CD4-positive, alpha-beta T cell (primary cell): Measurements from ENCODE around the gene PCYOX1L. TPM values are rescaled to one million over a fixed set of nuclear protein-coding genes. Genes with fewer than 3 reads are reported as not detected.

Experiments used
- ATAC-seq: fragments of 200-7000 bp; cut with Tn5 transposase; one replicate; pipeline ENCODE4 v1.10.0; 2022; ENCODE audit warnings: mild to moderate bottlenecking; ENCODE audit not compliant: poor library complexity
- CTCF ChIA-PET: fragments of 350-600 bp; sonication (Branson Sonifier 250); formaldehyde crosslinking; loops from one replicate; lab custom pipeline; 2021; ENCODE audit warnings: antibody characterized with exemption, inconsistent platforms; lab: Charles Lee
- POLR2A ChIA-PET: fragments of 350-600 bp; sonication (Branson Sonifier 250); formaldehyde crosslinking; loops from one replicate; lab custom pipeline; 2021; ENCODE audit warnings: antibody characterized with exemption, inconsistent platforms; lab: Charles Lee
- DNase-seq, 14 experiments: peaks; one replicate each; pipeline ENCODE4 v3.0.0-alpha.2; 2013 to 2020; ENCODE audit warnings: mixed read lengths in 2 of 14
- H3K27ac ChIP-seq, 2 donors: one replicate each; pipeline versions ENCODE4 v1.5.1 to v1.7.0; 2013; ENCODE audit warnings: low read length in 2 of 2, low read depth in 1 of 2, mild to moderate bottlenecking in 1 of 2
- H3K27me3 ChIP-seq, 2 experiments: 1 replicate in 1 of 2; 2 replicates in 1 of 2; pipeline versions ENCODE4 v1.6.1 to v1.7.0; 2013; ENCODE audit warnings: low read length in 2 of 2, control low read depth in 1 of 2, mild to moderate bottlenecking in 1 of 2, moderate library complexity in 1 of 2; ENCODE audit not compliant: insufficient read depth in 2 of 2, control insufficient read depth in 1 of 2
- H3K36me3 ChIP-seq: one replicate; pipeline ENCODE4 v1.6.1; 2013; ENCODE audit warnings: low read length, control low read depth; ENCODE audit not compliant: insufficient read depth
- H3K4me1 ChIP-seq: one replicate; pipeline ENCODE4 v1.6.1; 2013; ENCODE audit warnings: low read length, control low read depth; ENCODE audit not compliant: insufficient read depth
- H3K4me3 ChIP-seq: one replicate; pipeline ENCODE4 v1.5.1; 2013; ENCODE audit warnings: mild to moderate bottlenecking, low read length, moderate library complexity
- H3K9me3 ChIP-seq, 2 experiments: 1 replicate in 1 of 2; 2 replicates in 1 of 2; pipeline versions ENCODE4 v1.6.1 to v1.7.0; 2013; ENCODE audit warnings: low read length in 2 of 2, mild to moderate bottlenecking in 2 of 2, control low read depth in 1 of 2, moderate library complexity in 1 of 2; ENCODE audit not compliant: control insufficient read depth in 1 of 2, insufficient read depth in 1 of 2
- H3K27ac Mint-ChIP-seq: one replicate; pipeline ENCODE4 v1.8.0; 2020; ENCODE audit warnings: mixed read lengths
- H3K27me3 Mint-ChIP-seq: one replicate; pipeline ENCODE4 v1.8.0; 2021; ENCODE audit warnings: mixed read lengths
- H3K36me3 Mint-ChIP-seq: one replicate; pipeline ENCODE4 v1.8.0; 2021; ENCODE audit warnings: low read depth, mixed read lengths
- H3K4me1 Mint-ChIP-seq: one replicate; pipeline ENCODE4 v1.8.0; 2021; ENCODE audit warnings: low read depth, mixed read lengths
- H3K4me3 Mint-ChIP-seq: one replicate; pipeline ENCODE4 v1.8.0; 2020; ENCODE audit warnings: mild to moderate bottlenecking, mixed read lengths
- H3K9me3 Mint-ChIP-seq: one replicate; pipeline ENCODE4 v1.8.0; 2020; ENCODE audit warnings: mixed read lengths
- CTCF ChIP-seq: fragments of 200-600 bp; IDR thresholded peaks from one replicate; pipeline ENCODE4 v1.8.0; 2022; ENCODE audit warnings: antibody characterized with exemption, mild to moderate bottlenecking
- intact Hi-C, 2 experiments: fragments of 100-400 bp; cut with DNase I in 1 of 2; cut with micrococcal nuclease in 1 of 2; formaldehyde crosslinking; loops; one replicate each; pipeline versions ENCODE4 v1.15.1 to v1.9.0; 2023 to 2025; cut with DNase I, micrococcal nuclease
- total RNA-seq, 174 experiments: library from RNA in 2 of 174; stranded (reverse) in 2 of 174; gene quantifications; one replicate each; pipeline ENCODE4 v1.2.3 and lab custom pipeline; 2021 to 2026

PCYOX1L gene
- total RNA-seq, 2 experiments from 2014 or later, result 22.9 to 24.8 TPM

- H3K27ac ChIP-seq, result no peak overlapping the region
- Mint-ChIP-seq H3K36me3 (peaks cover 4% of the 10 kb centered on the region), H3K4me1 (no peaks in the 10 kb centered on the region), H3K4me3 (no peak overlapping the region), H3K9me3 (no peaks in the 10 kb centered on the region), H3K27ac (no peak overlapping the region), H3K27me3 (no peaks in the 10 kb centered on the region)
- no peaks in the 10 kb centered on the region for H3K9me3 ChIP-seq
- TF ChIP-seq CTCF, result peak; percentile 86
- no peak overlapping the region for H3K4me3 ChIP-seq
- CTCF ChIA-PET, result interaction anchor here (0.6 to 1.8 kb wide), 5 partner anchors 13 to 240 kb away, joined by 3 to 8 read pairs (median 3); no protein-coding TSS in a partner anchor
- intact Hi-C loops, result loop anchor here (1.0 to 2.0 kb wide), 2 partner anchors 51 to 182 kb away; no protein-coding TSS in a partner anchor
- DNase-seq, result peak; percentile 48 to 82 (median 69)
- peaks cover 7% of the 10 kb centered on the region for H3K4me1 ChIP-seq
- POLR2A ChIA-PET, result interaction anchor here (1.3 to 1.5 kb wide), 2 partner anchors 14 to 24 kb away, joined by 3 to 4 read pairs; partner anchors contain the start of gene PCYOX1L
- peak; percentile 85 for ATAC-seq
- no peaks in the 10 kb centered on the region for H3K27me3 ChIP-seq
- H3K36me3 ChIP-seq, result no peaks in the 10 kb centered on the region
These were observed 24.1 kb downstream of the PCYOX1L start for GRCh38 chr5:149381986-149382338.

GRCh38 chr5:149382517-149383220 is 24.8 kb downstream of the PCYOX1L start:
- H3K9me3 ChIP-seq, result no peaks in the 10 kb centered on the region
- DNase-seq (peak in 1 of 14 experiments; percentile 15), ATAC-seq (no peak)
- H3K4me1 Mint-ChIP-seq, result no peaks in the 10 kb centered on the region
- H3K4me3 Mint-ChIP-seq, result no peak overlapping the region
- no peak overlapping the region for H3K27ac Mint-ChIP-seq
- intact Hi-C loops, result loop anchor here (1.0 kb wide), 1 partner anchor 182 kb away; no protein-coding TSS in a partner anchor
- CTCF ChIA-PET, result interaction anchor here (0.6 to 1.8 kb wide), 4 partner anchors 13 to 241 kb away, joined by 3 to 8 read pairs (median 4); no protein-coding TSS in a partner anchor
- POLR2A ChIA-PET, result no interaction called here
- no peak overlapping the region for H3K4me3 ChIP-seq
- H3K4me1 ChIP-seq, result peaks cover 7% of the 10 kb centered on the region
- no peaks in the 10 kb centered on the region for H3K36me3 Mint-ChIP-seq
- TF ChIP-seq CTCF, result no peak
- no peak overlapping the region for H3K27ac ChIP-seq
- no peaks in the 10 kb centered on the region for H3K36me3 ChIP-seq
- no peaks in the 10 kb centered on the region for H3K27me3 Mint-ChIP-seq
- peaks cover 0 to 2% of the 10 kb centered on the region in 2 experiments for H3K27me3 ChIP-seq
- H3K9me3 Mint-ChIP-seq, result no peaks in the 10 kb centered on the region

- TF ChIP-seq CTCF, result no peak
- POLR2A ChIA-PET, result no interaction called here
- no peaks in the 10 kb centered on the region for H3K27me3 Mint-ChIP-seq
- Histone ChIP-seq H3K36me3 (no peaks in the 10 kb centered on the region), H3K4me3 (no peak overlapping the region), H3K27ac (no peak overlapping the region), H3K4me1 (peaks cover 7% of the 10 kb centered on the region), H3K27me3 (peaks cover 0 to 2% of the 10 kb centered on the region in 2 experiments), H3K9me3 (no peaks in the 10 kb centered on the region)
- CTCF ChIA-PET, result no interaction called here
- H3K36me3 Mint-ChIP-seq, result no peaks in the 10 kb centered on the region
- no peaks in the 10 kb centered on the region for H3K9me3 Mint-ChIP-seq
- H3K4me3 Mint-ChIP-seq, result no peak overlapping the region
- no peaks in the 10 kb centered on the region for H3K4me1 Mint-ChIP-seq
- H3K27ac Mint-ChIP-seq, result no peak overlapping the region
- ATAC-seq (no peak), DNase-seq (no peak)
- intact Hi-C loops, result no loop called here
These were observed 25.6 kb downstream of the PCYOX1L start for GRCh38 chr5:149383399-149383798.
